HG03135 (cell line): Measurements from ENCODE around the gene SERPINF2.
"Not testable (repeated sequence)": the region's sequence is repeated elsewhere in the genome, so short reads cannot be mapped to it uniquely, and the experiment has no call there.

ENCODE experiments used
- ATAC-seq: cut with Tn5 transposase; IDR thresholded peaks from one replicate; pipeline ENCODE4 v1.9.1; 2021; ENCODE audit warnings: mild to moderate bottlenecking, moderate library complexity; ENCODE audit not compliant: unreplicated experiment

Gene SERPINF2

DNA sequence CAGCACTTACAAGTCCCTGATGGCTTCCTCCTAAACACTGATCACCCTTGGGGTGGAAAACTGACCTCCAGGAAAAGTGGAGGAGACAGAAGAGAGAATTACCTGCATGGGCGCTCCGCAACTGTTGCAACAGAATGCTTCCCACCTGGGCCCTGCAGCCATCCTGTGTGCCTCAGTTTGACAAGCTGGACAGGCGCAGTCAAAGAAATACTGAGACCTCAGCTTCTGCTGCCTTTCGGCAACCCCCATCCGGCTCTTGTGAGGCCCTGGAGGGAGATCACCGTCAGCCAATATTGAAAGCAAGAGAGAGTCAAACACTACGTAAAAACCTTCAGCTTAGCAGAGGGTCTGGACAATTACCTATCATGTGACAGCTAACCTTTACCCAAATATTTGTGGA lies 44.0 kb downstream of the SERPINF2 start:
- ATAC-seq, result no peak

DNA sequence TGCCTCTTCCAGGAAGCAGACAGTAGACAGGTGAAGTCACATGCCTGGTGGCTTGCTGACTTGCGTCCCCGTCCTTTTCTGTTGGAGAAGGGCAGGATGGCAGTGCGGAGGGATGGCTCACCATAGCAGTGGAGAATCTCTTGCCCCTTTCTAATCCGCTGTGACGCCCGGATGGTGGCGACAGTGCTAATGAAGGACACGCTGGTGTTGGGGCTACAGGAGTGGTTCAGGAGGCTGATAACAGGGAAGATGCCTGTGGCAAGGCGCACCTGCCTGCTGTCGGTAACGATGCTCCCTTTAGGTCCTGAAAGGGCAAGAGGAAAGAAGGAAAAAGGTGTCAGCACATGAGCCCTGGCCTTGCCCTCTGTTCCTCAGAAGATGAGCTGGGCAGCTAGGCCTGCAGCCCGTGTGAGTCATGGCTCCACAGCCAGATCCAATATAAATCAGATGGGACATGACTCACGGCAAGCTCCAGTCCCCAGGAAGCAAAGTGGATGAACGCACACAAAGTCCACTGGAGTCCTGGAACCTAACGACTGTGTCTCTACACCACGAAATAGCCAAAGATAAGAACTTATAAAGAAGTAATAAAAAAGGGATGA lies 44.7 kb downstream of the SERPINF2 start:
- no peak for ATAC-seq

DNA sequence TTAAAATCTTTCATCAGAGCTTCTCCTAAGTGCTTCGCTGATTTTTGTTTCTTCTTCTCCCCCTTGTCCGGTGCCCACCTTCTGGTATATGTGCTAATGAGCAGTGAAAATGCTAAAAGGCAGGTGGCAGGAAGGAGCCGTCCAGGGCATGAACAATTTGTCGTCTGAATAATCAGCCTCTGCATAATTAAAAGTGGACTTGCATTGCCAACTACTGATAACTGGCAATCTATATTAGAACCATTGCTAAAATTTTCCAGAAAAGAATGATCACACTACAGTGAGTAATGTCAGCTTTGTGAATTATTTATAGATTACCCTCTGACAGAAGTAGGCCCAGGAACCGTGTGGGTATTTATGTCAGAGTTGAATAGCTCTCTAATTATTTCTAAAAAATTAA lies 47.3 kb downstream of the SERPINF2 start:
- ATAC-seq, result no peak

DNA sequence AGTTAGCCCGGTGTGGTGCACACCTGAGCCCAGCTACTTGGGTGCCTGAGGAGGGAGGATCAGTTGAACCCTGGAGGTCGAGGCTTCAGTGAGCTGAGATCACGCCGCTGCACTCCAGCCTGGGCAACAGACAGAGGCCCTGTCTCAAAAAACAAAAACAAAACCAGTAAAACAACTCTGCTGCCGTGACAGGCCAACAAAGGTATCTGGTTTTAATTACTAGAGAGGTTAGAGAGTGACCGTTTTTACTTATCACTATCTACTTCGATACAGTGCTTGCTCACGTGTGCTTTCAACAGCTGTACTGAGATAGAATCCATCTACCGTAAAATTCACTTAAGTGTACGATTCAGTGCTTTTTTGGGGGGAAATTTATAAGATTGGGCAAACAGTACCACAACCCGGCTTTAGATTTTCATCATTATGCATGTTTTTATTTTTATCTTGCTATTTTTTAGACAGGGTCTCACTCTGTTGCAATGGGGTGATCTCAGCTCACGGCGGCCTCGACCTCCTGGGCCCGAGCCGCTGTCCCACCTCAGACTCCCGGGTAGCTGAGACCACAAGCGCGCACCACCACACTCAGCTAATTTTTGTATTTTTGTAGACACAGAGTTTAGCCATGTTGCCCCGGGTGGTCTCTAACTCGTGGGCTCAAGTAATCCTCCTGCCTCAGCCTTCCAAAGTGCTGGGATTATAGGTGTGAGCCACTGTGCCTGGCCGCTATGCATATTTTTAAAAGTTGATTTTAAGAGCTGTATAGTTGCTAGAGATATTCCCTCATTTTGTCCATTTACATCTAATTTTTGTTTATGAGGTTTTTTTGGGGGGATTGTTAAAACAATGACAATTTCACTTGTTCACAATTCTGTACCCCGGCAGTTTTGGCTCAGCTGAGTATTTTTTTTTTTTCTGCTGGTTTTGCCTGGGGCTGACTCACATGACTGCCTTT lies 50.1 kb downstream of the SERPINF2 start:
- ATAC-seq, result no peak

DNA sequence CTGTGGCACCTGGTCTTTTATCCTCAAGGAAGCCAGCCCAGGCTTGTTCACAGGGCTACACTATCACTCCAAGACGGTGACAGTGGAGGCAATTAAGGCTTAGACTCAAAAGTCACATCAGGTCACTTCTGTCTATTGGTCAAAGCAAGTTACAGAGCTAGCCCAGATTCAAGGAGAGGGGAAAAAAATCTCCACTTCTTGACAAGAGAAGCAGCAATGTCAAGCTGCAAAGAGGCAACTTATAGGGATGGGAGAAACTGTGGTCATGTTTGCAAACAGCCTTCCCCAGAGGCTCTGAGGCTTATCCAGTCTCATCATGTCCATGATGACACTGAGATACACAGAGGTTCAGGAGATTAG lies 50.8 kb downstream of the SERPINF2 start:
- ATAC-seq, result no peak

DNA sequence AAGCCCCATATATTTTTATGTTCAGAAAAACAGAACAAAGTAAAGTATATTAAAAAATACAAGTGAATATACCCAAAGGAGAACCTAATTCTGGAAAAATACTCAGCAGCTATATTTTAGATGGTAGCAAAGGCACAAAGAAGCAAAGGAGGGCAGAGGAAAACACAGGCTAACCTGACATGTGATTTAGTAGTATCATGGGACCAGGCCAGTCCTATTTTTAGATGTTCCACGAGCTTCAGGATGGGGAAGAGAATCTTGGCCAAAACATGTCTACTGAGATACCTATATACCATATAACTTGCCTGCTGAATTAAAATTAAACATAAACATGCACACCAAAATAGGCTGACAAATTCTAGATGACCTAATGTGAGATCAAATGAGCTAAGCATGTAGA lies 54.1 kb downstream of the SERPINF2 start:
- ATAC-seq, result no peak

DNA sequence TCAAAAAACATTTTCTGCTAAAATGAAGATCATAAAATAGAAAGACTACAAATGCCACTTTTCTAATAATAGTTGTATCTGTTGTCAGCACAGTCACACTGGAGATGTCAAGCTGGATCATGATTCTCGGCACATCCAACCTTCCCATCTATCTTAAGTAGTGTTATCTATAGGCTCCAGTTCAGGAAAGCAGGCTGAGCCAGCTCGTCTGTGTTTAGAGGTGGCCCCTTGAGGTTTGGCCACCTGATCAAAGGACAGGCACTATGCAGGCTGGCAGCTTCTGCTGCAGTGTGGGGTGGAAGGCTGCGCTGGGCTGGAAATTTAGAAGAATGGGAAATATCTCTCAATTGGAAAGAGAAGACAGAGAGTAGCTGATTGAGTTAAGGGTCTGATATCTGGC lies 54.7 kb downstream of the SERPINF2 start:
- ATAC-seq, result no peak

DNA sequence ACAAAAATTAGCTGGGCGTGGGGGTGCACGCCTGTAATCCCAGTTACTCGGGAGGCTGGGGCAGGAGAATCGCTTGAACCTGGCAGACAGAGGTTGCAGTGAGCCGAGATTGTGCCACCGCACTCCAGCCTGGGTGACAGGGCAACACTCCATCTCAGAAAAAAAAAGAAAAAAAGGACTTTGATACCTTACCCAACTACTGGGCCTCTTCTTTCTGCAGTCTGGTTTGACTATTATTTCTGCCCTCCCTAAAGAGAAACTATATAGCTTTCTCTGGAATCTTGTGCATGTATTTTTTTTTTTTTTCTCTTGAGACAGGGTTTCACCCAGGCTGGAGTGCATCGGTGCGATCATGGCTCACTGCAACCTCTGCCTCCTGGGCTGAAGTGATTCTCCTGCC lies 55.2 kb downstream of the SERPINF2 start:
- ATAC-seq, result not testable (repeated sequence)

DNA sequence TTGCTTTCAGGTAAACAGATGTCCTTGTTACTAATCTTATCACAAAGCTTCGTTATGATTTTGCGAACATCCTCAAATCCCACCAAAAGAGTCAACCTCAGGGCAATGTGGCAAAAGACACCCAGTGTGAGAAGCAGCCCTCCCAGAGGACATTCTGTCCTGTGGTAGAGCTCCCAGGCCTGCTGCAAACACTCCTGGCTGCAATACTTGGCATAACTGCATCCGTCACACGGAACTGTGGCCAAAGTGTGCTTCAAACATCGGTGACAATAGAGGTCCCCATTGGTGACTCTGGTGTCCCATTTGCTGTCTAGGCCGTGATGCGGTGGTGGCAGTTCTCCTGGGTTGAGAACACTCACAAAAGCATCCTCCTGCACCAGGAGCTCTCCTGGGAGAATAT lies 57.6 kb downstream of the SERPINF2 start:
- no peak for ATAC-seq

DNA sequence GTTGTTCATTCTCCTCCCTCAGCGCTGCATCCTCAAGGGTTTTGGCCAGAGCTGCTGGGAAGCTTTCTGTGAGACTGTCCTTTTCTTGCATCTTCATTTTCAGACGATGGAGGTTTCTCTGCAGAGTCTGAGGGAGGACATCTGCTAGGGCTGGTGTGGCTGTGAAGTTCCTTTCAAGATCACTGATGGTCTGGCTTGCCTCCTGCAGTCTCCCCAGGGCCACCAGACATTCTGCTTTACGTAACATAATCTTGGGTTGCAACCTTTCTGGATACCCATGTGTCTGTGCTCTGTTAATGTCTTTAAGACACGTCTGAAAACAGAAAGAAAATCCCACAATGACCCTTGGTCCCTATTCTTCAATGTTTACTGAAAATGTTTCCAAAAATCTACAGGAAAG lies 58.0 kb downstream of the SERPINF2 start:
- no peak for ATAC-seq

DNA sequence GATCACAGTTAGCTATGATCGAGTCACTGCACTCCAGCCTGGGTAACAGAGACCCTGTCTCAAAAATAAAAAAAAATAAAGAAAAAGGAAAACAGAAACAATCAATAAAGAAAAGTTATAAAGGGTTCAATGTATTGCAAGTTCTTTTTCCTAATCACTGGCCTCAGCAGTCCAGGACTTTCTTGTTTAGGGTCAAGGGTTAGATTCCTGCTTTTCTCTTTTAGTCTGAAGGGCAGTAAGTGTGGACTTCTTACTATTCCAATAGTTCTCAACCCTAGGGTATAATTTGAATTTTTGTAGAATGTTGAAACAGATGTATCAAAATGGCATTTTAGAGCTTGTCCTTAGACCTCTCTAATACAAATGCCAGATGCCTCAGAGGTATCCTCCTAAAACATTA lies 59.8 kb downstream of the SERPINF2 start:
- no peak for ATAC-seq

DNA sequence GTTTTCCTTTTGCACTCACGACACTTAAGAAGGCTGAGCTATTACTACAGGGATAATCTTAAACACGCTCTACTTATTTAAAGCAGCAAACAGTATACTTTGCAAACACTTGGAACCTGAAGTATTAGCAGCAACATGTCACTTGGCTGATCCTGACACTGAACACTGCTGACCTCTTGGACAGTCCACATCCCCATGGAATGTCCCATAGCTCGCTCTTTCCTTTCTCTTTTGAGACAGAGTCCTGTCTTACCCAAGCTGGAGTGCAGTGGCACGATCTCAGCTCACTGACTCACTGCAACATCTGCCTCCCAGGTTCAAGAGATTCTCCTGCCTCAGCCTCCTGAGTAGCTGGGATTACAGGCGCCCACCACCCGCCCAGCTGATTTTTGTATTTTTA lies 60.6 kb downstream of the SERPINF2 start:
- ATAC-seq, result no peak
